SJCRH30 (cell line): Measurements from ENCODE around the gene SLC38A10. TPM values are rescaled to one million over a fixed set of nuclear protein-coding genes. Genes with fewer than 3 reads are reported as not detected.
A peak's percentile ranks its signal among the peaks of the same experiment; 100 is the strongest.

Experiments
- DNase-seq, 2 experiments: peaks; one replicate each; pipeline ENCODE4 v3.0.0-alpha.2; 2015 to 2020
- H3K27ac ChIP-seq: fragments of 250-450 bp; sonication (Bioruptor Pico); 2 replicates; pipeline ENCODE4 v1.5.1; 2020; ENCODE audit warnings: mild to moderate bottlenecking, moderate library complexity
- H3K27me3 ChIP-seq: fragments of 250-450 bp; sonication (Bioruptor Pico); 2 replicates; pipeline ENCODE4 v1.5.1; 2020; ENCODE audit warnings: mild to moderate bottlenecking, moderate library complexity
- H3K36me3 ChIP-seq: fragments of 250-450 bp; sonication (Bioruptor Pico); 2 replicates; pipeline ENCODE4 v1.5.1; 2020; ENCODE audit warnings: mild to moderate bottlenecking, moderate library complexity
- H3K4me1 ChIP-seq: fragments of 250-450 bp; sonication (Bioruptor Pico); 2 replicates; pipeline ENCODE4 v1.5.1; 2020; ENCODE audit warnings: mild to moderate bottlenecking, moderate library complexity
- H3K4me3 ChIP-seq: fragments of 250-450 bp; sonication (Bioruptor Pico); 2 replicates; pipeline ENCODE4 v1.5.1; 2020; ENCODE audit warnings: mild to moderate bottlenecking, moderate library complexity
- H3K9me3 ChIP-seq: fragments of 250-450 bp; sonication (Bioruptor Pico); replicated peaks from 2 replicates; pipeline ENCODE4 v1.5.1; 2020; ENCODE audit warnings: mild to moderate bottlenecking, moderate library complexity
- total RNA-seq: library from RNA; depleted of rRNA; stranded (reverse); fragments of >200 nt; shearing (Covaris generic); gene quantifications from 2 replicates; pipeline ENCODE4 v1.2.3, GENCODE V29; 2014

The SLC38A10 gene
- total RNA-seq, 1 experiment from 2014 or later = 97.0 TPM

- Histone ChIP-seq H3K4me3 (peak overlapping the region; percentile 91), H3K36me3 (peaks cover 10% of the 10 kb centered on the region), H3K27ac (peak overlapping the region; percentile 34)
Observed at GRCh38 chr17:81238490-81238814, 56.7 kb downstream of the SLC38A10 start.

GRCh38 chr17:81237591-81238489, 57.3 kb downstream of the SLC38A10 start:
- Histone ChIP-seq H3K27me3 (no peaks in the 10 kb centered on the region), H3K4me3 (peak overlapping the region; percentile 91), H3K4me1 (peaks cover 7% of the 10 kb centered on the region; the same call in 1 of the 2 replicates), H3K36me3 (peaks cover 12% of the 10 kb centered on the region), H3K9me3 (no peaks in the 10 kb centered on the region), H3K27ac (no peak overlapping the region)
- no peak for DNase-seq

More at GRCh38 chr17:81238490-81238814, 56.7 kb downstream of the SLC38A10 start:
- no peaks in the 10 kb centered on the region for H3K9me3 ChIP-seq
- DNase-seq = no peak
- H3K27me3 ChIP-seq = no peaks in the 10 kb centered on the region
- H3K4me1 ChIP-seq = peaks cover 7% of the 10 kb centered on the region; the same call in 1 of the 2 replicates

DNA sequence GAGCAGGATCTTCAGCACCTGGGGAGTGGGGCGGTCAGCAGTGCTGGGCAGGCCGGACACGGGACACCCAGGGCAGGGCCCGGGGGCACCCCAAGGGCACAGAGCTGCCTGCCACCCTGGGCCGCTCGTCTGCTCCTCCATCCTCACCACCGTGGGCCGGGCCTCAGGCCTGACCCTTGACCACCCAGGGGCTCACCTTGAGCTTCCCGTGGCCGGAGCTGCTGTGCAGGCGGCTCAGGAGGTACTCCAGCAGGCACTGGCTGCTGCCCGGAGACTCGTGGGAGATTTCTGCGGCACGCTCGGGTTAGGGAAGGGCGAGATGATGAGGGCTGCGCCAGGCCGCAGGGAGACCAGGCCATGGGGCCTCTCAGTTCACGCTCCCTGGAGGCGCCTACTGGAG, 58.3 kb downstream of the SLC38A10 start:
- Histone ChIP-seq H3K4me3 (no peak overlapping the region), H3K27ac (no peak overlapping the region), H3K4me1 (peaks cover 7% of the 10 kb centered on the region; the same call in 1 of the 2 replicates), H3K36me3 (peaks cover 13% of the 10 kb centered on the region), H3K27me3 (no peaks in the 10 kb centered on the region), H3K9me3 (no peaks in the 10 kb centered on the region)
- DNase-seq = no peak

DNA sequence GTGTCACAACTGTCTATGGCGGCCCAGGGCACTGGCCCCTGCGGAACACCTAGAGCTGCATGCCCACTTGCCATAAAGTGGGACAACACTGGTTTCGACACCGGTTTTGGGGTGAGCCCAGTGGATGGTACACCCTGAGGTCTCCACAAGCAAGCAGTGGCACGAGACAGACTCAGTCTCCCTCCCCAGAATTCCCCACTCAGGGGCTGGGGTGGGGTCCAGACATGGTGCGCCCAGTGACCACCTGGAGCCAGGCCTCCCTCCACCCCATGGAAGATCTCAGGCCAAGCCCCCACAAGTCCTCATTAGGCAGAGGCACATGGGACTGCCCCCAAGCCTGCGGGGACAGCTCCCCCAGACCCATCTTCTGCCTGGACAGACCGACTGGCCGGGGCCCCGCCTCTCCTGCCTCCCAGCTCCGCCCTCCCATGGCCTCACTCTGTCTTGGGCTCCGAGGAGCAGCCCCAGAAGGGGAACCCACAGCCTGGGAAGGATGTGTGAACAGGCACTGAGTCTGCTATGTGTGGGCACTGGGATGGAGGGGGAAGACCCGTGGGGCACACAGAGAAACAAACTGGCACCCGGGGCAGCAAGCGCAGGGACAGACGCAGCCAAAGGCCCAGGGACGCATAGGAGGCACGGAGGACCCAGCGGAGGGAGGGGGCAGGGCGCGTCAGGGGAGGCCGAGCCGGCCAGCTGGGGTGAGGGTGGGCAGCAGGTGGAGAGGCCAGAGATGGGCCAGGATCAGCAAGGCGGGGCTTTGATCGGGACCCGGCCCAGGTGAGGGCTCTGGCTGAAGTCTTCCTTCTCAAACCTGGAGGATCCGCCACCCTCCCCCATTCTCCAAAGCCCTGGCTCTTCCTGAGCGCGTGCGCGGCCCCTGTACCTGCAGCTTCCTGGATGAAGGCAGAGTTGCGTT, 59.0 kb downstream of the SLC38A10 start:
- Histone ChIP-seq H3K9me3 (no peaks in the 10 kb centered on the region), H3K27ac (no peak overlapping the region), H3K4me1 (peaks cover 7% of the 10 kb centered on the region; the same call in 1 of the 2 replicates), H3K27me3 (no peaks in the 10 kb centered on the region), H3K4me3 (no peak overlapping the region), H3K36me3 (peaks cover 15% of the 10 kb centered on the region)
- no peak for DNase-seq

GRCh38 chr17:81234940-81235821, 59.9 kb downstream of the SLC38A10 start:
- Histone ChIP-seq H3K27ac (no peak overlapping the region), H3K27me3 (no peaks in the 10 kb centered on the region), H3K9me3 (no peaks in the 10 kb centered on the region), H3K4me3 (no peak overlapping the region), H3K4me1 (peaks cover 7% of the 10 kb centered on the region; the same call in 1 of the 2 replicates), H3K36me3 (peaks cover 20% of the 10 kb centered on the region)
- no peak for DNase-seq

GRCh38 chr17:81234506-81234855, 60.6 kb downstream of the SLC38A10 start:
- Histone ChIP-seq H3K27me3 (no peaks in the 10 kb centered on the region), H3K4me1 (peaks cover 7% of the 10 kb centered on the region; the same call in 1 of the 2 replicates), H3K36me3 (peaks cover 23% of the 10 kb centered on the region), H3K9me3 (no peaks in the 10 kb centered on the region), H3K4me3 (no peak overlapping the region), H3K27ac (no peak overlapping the region)
- DNase-seq = no peak

- H3K4me1 ChIP-seq = peaks cover 7% of the 10 kb centered on the region; the same call in 1 of the 2 replicates
- no peaks in the 10 kb centered on the region for H3K9me3 ChIP-seq
- no peaks in the 10 kb centered on the region for H3K27me3 ChIP-seq
- H3K27ac ChIP-seq = no peak overlapping the region
- no peak for DNase-seq
- no peak overlapping the region for H3K4me3 ChIP-seq
- peaks cover 23% of the 10 kb centered on the region for H3K36me3 ChIP-seq
Observed at GRCh38 chr17:81233811-81234505, 61.1 kb downstream of the SLC38A10 start.

DNA sequence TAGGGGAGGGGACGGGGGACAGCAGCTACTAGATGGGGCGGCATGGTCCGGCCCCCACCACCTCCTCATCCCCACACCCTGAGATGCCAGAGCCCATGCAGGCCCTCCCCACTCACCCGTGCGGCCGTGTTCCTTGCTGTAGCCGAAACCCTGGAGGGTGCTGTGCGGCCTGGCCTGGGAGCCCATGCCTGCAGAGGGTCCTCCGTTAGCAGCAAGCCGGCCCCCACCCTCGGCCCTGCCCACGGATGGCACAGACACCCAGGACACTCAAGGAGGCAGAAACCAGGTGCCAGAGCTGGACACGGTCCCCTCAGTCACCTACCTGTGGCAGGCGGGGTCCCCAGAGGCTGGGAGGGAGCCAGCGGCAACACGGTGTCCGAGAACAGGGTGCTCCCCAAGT, 61.8 kb downstream of the SLC38A10 start:
- H3K36me3 ChIP-seq = peaks cover 23% of the 10 kb centered on the region

GRCh38 chr17:81232616-81233241, 62.4 kb downstream of the SLC38A10 start:
- no peak overlapping the region for H3K27ac ChIP-seq
- no peak overlapping the region for H3K4me3 ChIP-seq
- peaks cover 2% of the 10 kb centered on the region; the same call in 1 of the 2 replicates for H3K4me1 ChIP-seq
- H3K9me3 ChIP-seq = no peaks in the 10 kb centered on the region
- DNase-seq = no peak
- no peaks in the 10 kb centered on the region for H3K27me3 ChIP-seq
- peaks cover 23% of the 10 kb centered on the region for H3K36me3 ChIP-seq

More for the DNA sequence above, 61.8 kb downstream of the SLC38A10 start:
- no peaks in the 10 kb centered on the region for H3K27me3 ChIP-seq
- peaks cover 7% of the 10 kb centered on the region; the same call in 1 of the 2 replicates for H3K4me1 ChIP-seq
- DNase-seq = no peak
- no peak overlapping the region for H3K4me3 ChIP-seq
- H3K27ac ChIP-seq = no peak overlapping the region
- H3K9me3 ChIP-seq = no peaks in the 10 kb centered on the region

DNA sequence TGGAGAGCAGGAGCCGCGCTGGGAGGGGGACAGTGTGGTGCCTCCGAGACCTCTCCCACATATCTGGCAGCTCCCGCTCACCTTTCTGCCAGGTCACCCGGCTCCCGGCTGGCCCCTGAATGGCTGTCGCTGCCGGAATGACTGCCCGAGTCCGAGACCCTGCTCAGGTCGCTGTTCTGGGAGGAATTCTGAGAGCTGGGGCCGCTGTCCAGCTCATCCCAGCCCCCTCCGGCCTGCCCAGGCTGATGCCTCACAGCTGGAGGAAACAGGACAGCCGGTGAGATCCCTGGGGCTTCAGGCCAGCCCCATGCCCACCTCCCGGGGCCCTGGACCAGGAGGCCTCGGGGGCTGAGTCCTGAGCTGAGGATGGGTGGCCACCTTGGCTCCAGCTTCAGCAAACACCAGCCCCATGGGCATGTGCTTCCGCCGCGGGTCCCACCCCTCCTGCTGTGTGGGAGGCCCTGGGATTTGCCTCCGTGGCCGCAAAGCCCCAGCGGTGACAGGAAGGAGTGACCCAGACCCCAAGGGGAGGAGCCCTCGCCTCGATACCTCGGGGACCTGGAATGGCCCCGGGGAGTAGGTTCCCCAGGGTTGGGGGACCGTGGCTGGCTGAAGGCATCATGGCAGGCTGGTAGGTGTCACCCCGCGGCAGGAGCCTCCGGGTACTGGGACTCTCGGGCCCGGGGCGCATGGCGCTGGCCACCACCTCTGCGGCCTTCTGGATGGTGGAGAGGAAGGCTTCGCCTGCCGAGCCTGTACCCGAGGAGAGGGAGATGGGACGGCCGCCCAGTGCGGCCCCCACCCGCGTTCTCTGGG, 63.1 kb downstream of the SLC38A10 start:
- Histone ChIP-seq H3K9me3 (no peaks in the 10 kb centered on the region), H3K4me3 (no peak overlapping the region), H3K4me1 (no peaks in the 10 kb centered on the region), H3K36me3 (peaks cover 23% of the 10 kb centered on the region), H3K27me3 (no peaks in the 10 kb centered on the region), H3K27ac (no peak overlapping the region)
- no peak for DNase-seq

DNA sequence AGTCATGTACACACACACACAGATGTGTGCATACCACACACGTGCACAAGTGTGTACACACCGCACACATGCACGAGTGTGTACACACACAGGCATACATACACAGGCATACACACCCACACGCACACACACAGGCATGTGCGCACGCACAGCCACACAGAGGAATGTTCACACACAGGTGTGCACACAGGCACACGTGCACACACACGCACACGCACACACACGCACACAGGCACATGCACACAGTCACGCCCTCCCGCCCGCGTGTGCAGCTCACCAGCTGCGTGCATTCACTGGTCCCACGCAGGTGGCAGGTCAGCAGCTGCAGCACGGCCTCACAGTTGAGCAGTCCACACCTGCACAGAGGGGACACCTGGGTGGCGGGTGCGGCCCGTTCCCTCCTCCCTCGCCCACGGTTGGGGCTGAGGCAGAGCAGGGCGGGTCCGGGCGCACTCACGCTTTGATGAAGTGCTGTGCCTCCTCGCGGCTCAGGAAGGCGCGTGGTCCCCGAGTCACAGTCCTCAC, 63.9 kb downstream of the SLC38A10 start:
- peaks cover 23% of the 10 kb centered on the region for H3K36me3 ChIP-seq

GRCh38 chr17:81230043-81230820, 64.9 kb downstream of the SLC38A10 start:
- Histone ChIP-seq H3K36me3 (peaks cover 23% of the 10 kb centered on the region), H3K9me3 (no peaks in the 10 kb centered on the region), H3K4me1 (no peaks in the 10 kb centered on the region), H3K4me3 (no peak overlapping the region), H3K27me3 (no peaks in the 10 kb centered on the region), H3K27ac (no peak overlapping the region)
- DNase-seq = peak; percentile 66 to 67

More for the DNA sequence above, 63.9 kb downstream of the SLC38A10 start:
- Histone ChIP-seq H3K27me3 (no peaks in the 10 kb centered on the region), H3K9me3 (no peaks in the 10 kb centered on the region), H3K4me1 (no peaks in the 10 kb centered on the region), H3K27ac (no peak overlapping the region), H3K4me3 (no peak overlapping the region)
- DNase-seq = no peak
